ENCODE results near the gene MELTF. TPM values are rescaled to one million over a fixed set of nuclear protein-coding genes. Genes with fewer than 3 reads are reported as not detected.

Gene MELTF
- total RNA-seq, 1 experiment from 2014 or later, result 18.7 TPM

DNA sequence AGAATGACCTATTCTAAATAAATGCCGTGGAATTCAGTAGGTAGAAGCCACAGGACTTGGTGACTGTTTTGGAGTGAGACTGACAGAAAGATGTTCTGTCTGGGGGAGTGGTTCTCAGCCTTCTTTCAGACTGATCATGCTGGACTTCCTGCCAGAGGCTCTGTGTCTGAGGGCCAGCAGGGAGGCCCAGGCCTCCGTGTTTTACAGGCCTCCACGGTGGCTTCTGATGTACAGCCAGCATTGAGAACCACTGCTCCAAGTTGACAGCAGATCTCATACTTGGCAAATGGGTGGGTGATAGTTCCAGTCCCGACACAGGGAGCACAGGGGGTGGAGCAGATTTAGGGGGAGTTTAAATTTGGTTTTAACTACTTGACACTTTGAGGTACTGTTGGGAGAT is 54.3 kb downstream of the MELTF start:
- ATAC-seq, result no peak
- ChIA-PET POLR2A (no interaction called here), CTCF (interaction anchor here (1.8 kb wide), 1 partner anchor 54 kb away, joined by 6 read pairs; the partner anchor contains the start of gene MELTF)
- no TSS peak for BruUV-seq (replicated peaks)
- TF ChIP-seq TCF7L2 (IDR thresholded peaks at IDR 0.05; ENCODE audit: low read depth, low read length) (no peak), SIN3A (IDR thresholded peaks at IDR 0.05; ENCODE audit: borderline replicate concordance, insufficient read depth, low read depth, low read length) (no peak), CTCF (IDR thresholded peaks at IDR 0.05) (no peak), REST (IDR thresholded peaks at IDR 0.05; ENCODE audit: insufficient read depth in 1 of 2, low read depth in 2 of 2, low read length in 1 of 2) (no peak), POLR2AphosphoS5 (IDR thresholded peaks at IDR 0.05; ENCODE audit: low read depth, low read length) (no peak)
- H3K36me3 ChIP-seq (ENCODE audit: control insufficient read depth, insufficient read depth, low read length), result no peaks in the 10 kb centered on the region
- in situ Hi-C loops (cut with HindIII; ENCODE audit: low pct_unique_long_range_greater_than_20kb, low sequenced_read_pairs) (no loop called here), intact Hi-C loops (cut with micrococcal nuclease; ENCODE audit: unreplicated experiment) (loop anchor here (10.0 kb wide), 1 partner anchor 451 kb away; no protein-coding TSS in a partner anchor)
- H3K27ac ChIP-seq (ENCODE audit: low read length), result no peak overlapping the region
- H3K9me3 ChIP-seq (ENCODE audit: control insufficient read depth, insufficient read depth, low read depth, low read length), result no peaks in the 10 kb centered on the region
- H3K4me1 ChIP-seq (ENCODE audit: control insufficient read depth, insufficient read depth, low read length), result peaks cover under 1% of the 10 kb centered on the region; the same call in 1 of the 2 replicates
- no peaks in the 10 kb centered on the region for H3K27me3 ChIP-seq (ENCODE audit: control insufficient read depth, insufficient read depth, low read length)
- DNase-seq (ENCODE audit: low read depth, low spot score), result no peak
- no peak overlapping the region for H3K4me3 ChIP-seq (ENCODE audit: low read depth in 2 of 2, low read length in 2 of 2)

- ChIA-PET POLR2A (interaction anchor here (0.6 to 0.7 kb wide), 2 partner anchors 16 to 550 kb away, joined by 5 to 16 read pairs; no protein-coding TSS in a partner anchor), CTCF (interaction anchor here (1.8 kb wide), 1 partner anchor 55 kb away, joined by 6 read pairs; the partner anchor contains the start of gene MELTF)
- H3K36me3 ChIP-seq (ENCODE audit: control insufficient read depth, insufficient read depth, low read length), result no peaks in the 10 kb centered on the region
- BruUV-seq (replicated peaks), result no TSS peak
- DNase-seq (ENCODE audit: low read depth, low spot score), result no peak
- no peak for TF ChIP-seq TCF7L2 (IDR thresholded peaks at IDR 0.05; ENCODE audit: low read depth, low read length)
- ATAC-seq, result no peak
- no peaks in the 10 kb centered on the region for H3K27me3 ChIP-seq (ENCODE audit: control insufficient read depth, insufficient read depth, low read length)
- intact Hi-C loops (cut with micrococcal nuclease; ENCODE audit: unreplicated experiment), result loop anchor here (10.0 kb wide), 1 partner anchor 450 kb away; no protein-coding TSS in a partner anchor
- in situ Hi-C loops (cut with HindIII; ENCODE audit: low pct_unique_long_range_greater_than_20kb, low sequenced_read_pairs), result no loop called here
- H3K4me3 ChIP-seq (ENCODE audit: low read depth in 2 of 2, low read length in 2 of 2), result no peak overlapping the region
- H3K9me3 ChIP-seq (ENCODE audit: control insufficient read depth, insufficient read depth, low read depth, low read length), result no peaks in the 10 kb centered on the region
- H3K27ac ChIP-seq (ENCODE audit: low read length), result no peak overlapping the region
- peaks cover 5% of the 10 kb centered on the region for H3K4me1 ChIP-seq (ENCODE audit: control insufficient read depth, insufficient read depth, low read length)
Measured at GRCh38 chr3:196974661-196975060, 55.0 kb downstream of the MELTF start.

DNA sequence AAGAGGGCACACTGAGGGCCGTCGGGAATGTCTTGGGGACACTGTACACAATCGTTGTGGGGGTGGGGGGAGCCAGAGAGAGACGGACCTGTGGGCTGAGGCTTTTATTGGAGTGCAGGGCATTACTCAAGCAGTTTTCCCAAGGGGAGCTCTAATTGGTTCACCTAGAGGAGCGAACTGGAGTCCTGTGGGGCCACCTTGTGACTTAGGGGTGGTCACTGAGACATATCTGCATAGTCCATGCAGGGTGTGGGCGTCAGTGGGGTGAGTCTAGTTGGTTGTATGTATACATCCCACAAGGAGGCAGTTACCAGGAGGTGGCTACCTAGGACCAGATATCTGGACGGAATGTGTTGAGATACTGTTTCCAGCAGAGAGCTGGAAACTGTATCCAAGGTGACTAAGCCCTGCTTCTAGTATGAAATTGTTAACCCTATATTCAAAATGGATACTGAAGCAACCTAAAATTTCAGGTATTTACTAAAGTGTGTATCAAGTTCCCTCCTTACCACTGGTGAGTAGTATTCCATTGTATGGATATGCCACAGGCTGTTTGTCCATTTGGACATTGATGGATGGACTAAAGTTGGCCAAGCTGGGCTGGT is 58.4 kb downstream of the MELTF start:
- in situ Hi-C loops (cut with HindIII; ENCODE audit: low pct_unique_long_range_greater_than_20kb, low sequenced_read_pairs), result no loop called here
- no peak for ATAC-seq
- TF ChIP-seq REST (IDR thresholded peaks at IDR 0.05; ENCODE audit: insufficient read depth in 1 of 2, low read depth in 2 of 2, low read length in 1 of 2) (no peak), POLR2AphosphoS5 (IDR thresholded peaks at IDR 0.05; ENCODE audit: low read depth, low read length) (no peak), SIN3A (IDR thresholded peaks at IDR 0.05; ENCODE audit: borderline replicate concordance, insufficient read depth, low read depth, low read length) (no peak), TCF7L2 (IDR thresholded peaks at IDR 0.05; ENCODE audit: low read depth, low read length) (no peak), CTCF (IDR thresholded peaks at IDR 0.05) (no peak)

More for the DNA sequence above, 58.4 kb downstream of the MELTF start:
- intact Hi-C loops (cut with micrococcal nuclease; ENCODE audit: unreplicated experiment), result loop anchor here (10.0 kb wide), 1 partner anchor 446 kb away; no protein-coding TSS in a partner anchor
- ChIA-PET POLR2A (no interaction called here), CTCF (no interaction called here)
- Histone ChIP-seq H3K4me1 (ENCODE audit: control insufficient read depth, insufficient read depth, low read length) (peaks cover 12% of the 10 kb centered on the region), H3K9me3 (ENCODE audit: control insufficient read depth, insufficient read depth, low read depth, low read length) (no peaks in the 10 kb centered on the region), H3K27me3 (ENCODE audit: control insufficient read depth, insufficient read depth, low read length) (no peaks in the 10 kb centered on the region), H3K36me3 (ENCODE audit: control insufficient read depth, insufficient read depth, low read length) (no peaks in the 10 kb centered on the region), H3K4me3 (ENCODE audit: low read depth in 2 of 2, low read length in 2 of 2) (no peak overlapping the region), H3K27ac (ENCODE audit: low read length) (no peak overlapping the region)
- BruUV-seq (replicated peaks), result no TSS peak
- DNase-seq (ENCODE audit: low read depth, low spot score), result no peak

All from Panc1 (cell line).